OCI-LY1 (cell line): ENCODE measurements around the gene TNFRSF21.
"Not testable (repeated sequence)": the region's sequence is repeated elsewhere in the genome, so short reads cannot be mapped to it uniquely, and the experiment has no call there.

Source experiments
- H2AFZ ChIP-seq: fragments of 200-600 bp; sonication (generic), shearing (Covaris generic); 2 replicates; pipeline ENCODE4 v1.6.0; 2014; ENCODE audit warnings: antibody characterized with exemption, mild to moderate bottlenecking, low read length
- H3F3A ChIP-seq: fragments of 200-600 bp; sonication (generic), shearing (Covaris generic); 2 replicates; pipeline ENCODE4 v1.6.0; 2014; ENCODE audit warnings: mild to moderate bottlenecking, antibody characterized with exemption, low read length, moderate library complexity; ENCODE audit not compliant: insufficient read depth
- H3K27ac ChIP-seq: fragments of 200-600 bp; sonication (generic); 2 replicates; pipeline ENCODE4 v1.5.1; 2014; ENCODE audit warnings: low read length, mixed run types, mild to moderate bottlenecking, low read depth; ENCODE audit not compliant: poor library complexity, severe bottlenecking
- H3K27me3 ChIP-seq: fragments of 200-600 bp; sonication (generic); 2 replicates; pipeline ENCODE4 v1.6.0; 2014; ENCODE audit warnings: antibody characterized with exemption, mild to moderate bottlenecking, low read length, moderate library complexity; ENCODE audit not compliant: insufficient read depth
- H3K36me3 ChIP-seq: fragments of 200-600 bp; sonication (generic); 2 replicates; pipeline ENCODE4 v1.6.1; 2014; ENCODE audit warnings: mild to moderate bottlenecking, antibody characterized with exemption, low read length, moderate library complexity, mixed read lengths; ENCODE audit not compliant: insufficient read depth
- H3K4me1 ChIP-seq: fragments of 200-600 bp; sonication (generic); 2 replicates; pipeline ENCODE4 v1.5.1; 2014; ENCODE audit warnings: mild to moderate bottlenecking, low read length, moderate library complexity; ENCODE audit not compliant: insufficient read depth, severe bottlenecking
- H3K4me2 ChIP-seq: fragments of 200-600 bp; sonication (generic), shearing (Covaris generic); 2 replicates; pipeline ENCODE4 v1.6.1; 2014; ENCODE audit warnings: low read length
- H3K4me3 ChIP-seq: fragments of 200-600 bp; sonication (generic); 2 replicates; pipeline ENCODE4 v1.5.1; 2014; ENCODE audit warnings: low read length, low read depth, mild to moderate bottlenecking, mixed read lengths; ENCODE audit not compliant: poor library complexity, severe bottlenecking
- H3K79me2 ChIP-seq: fragments of 200-600 bp; shearing (Covaris generic); 2 replicates; pipeline ENCODE4 v1.6.1; 2016; ENCODE audit warnings: mixed run types, low read length, mixed read lengths; ENCODE audit not compliant: insufficient read depth
- H3K9ac ChIP-seq: fragments of 200-600 bp; sonication (generic), shearing (Covaris generic); 2 replicates; pipeline ENCODE4 v1.6.1; 2014; ENCODE audit warnings: mild to moderate bottlenecking, low read length, mixed read lengths
- H3K9me2 ChIP-seq: fragments of 200-600 bp; sonication (generic), shearing (Covaris generic); 2 replicates; pipeline ENCODE4 v1.6.1; 2014; ENCODE audit warnings: low read depth, mild to moderate bottlenecking, low read length, mixed read lengths
- H3K9me3 ChIP-seq: fragments of 200-600 bp; shearing (Covaris generic); 2 replicates; pipeline ENCODE4 v1.6.1; 2014; ENCODE audit warnings: low read length, mixed read lengths
- H4K20me1 ChIP-seq: fragments of 200-600 bp; sonication (generic), shearing (Covaris generic); 2 replicates; pipeline ENCODE4 v1.6.0; 2016; ENCODE audit warnings: mild to moderate bottlenecking, low read length; ENCODE audit not compliant: insufficient read depth
- CTCF ChIP-seq: fragments of 200-600 bp; sonication (generic), shearing (Covaris generic); IDR thresholded peaks from 2 replicates; pipeline ENCODE4 v1.5.1; 2017; ENCODE audit warnings: mild to moderate bottlenecking, antibody characterized with exemption, low read length, moderate library complexity, mixed read lengths
- EZH2 ChIP-seq: fragments of 200-600 bp; sonication (generic), shearing (Covaris generic); IDR thresholded peaks from 2 replicates; pipeline ENCODE4 v1.8.0; 2017; ENCODE audit warnings: borderline replicate concordance, mixed run types, mild to moderate bottlenecking, antibody characterized with exemption, low read length, moderate library complexity, mixed read lengths

TNFRSF21 gene

GRCh38 chr6:47319867-47320266 is 10.2 kb upstream of the TNFRSF21 start:
- H3K27me3 ChIP-seq, result peaks cover 4% of the 10 kb centered on the region; the same call in 1 of the 2 replicates
- H4K20me1 ChIP-seq, result no peaks in the 10 kb centered on the region
- no peak overlapping the region for H3K4me3 ChIP-seq
- no peaks in the 10 kb centered on the region for H3K9me2 ChIP-seq
- no peaks in the 10 kb centered on the region for H3K79me2 ChIP-seq
- no peaks in the 10 kb centered on the region for H3K36me3 ChIP-seq
- H3K9me3 ChIP-seq, result no peaks in the 10 kb centered on the region
- H3K27ac ChIP-seq, result no peak overlapping the region
- no peak overlapping the region for H3K4me2 ChIP-seq
- no peaks in the 10 kb centered on the region for H3K4me1 ChIP-seq
- no peak overlapping the region for H3K9ac ChIP-seq
- no peaks in the 10 kb centered on the region for H3F3A ChIP-seq
- no peak overlapping the region for H2AFZ ChIP-seq
- TF ChIP-seq EZH2, result no peak
- TF ChIP-seq CTCF, result no peak

- no peaks in the 10 kb centered on the region for H3K4me1 ChIP-seq
- H4K20me1 ChIP-seq, result no peaks in the 10 kb centered on the region
- no peaks in the 10 kb centered on the region for H3K79me2 ChIP-seq
- H3K27me3 ChIP-seq, result peaks cover 4% of the 10 kb centered on the region; the same call in 1 of the 2 replicates
- H3K9ac ChIP-seq, result no peak overlapping the region
- H2AFZ ChIP-seq, result no peak overlapping the region
- no peaks in the 10 kb centered on the region for H3F3A ChIP-seq
- no peak for TF ChIP-seq CTCF
- no peak for TF ChIP-seq EZH2
- no peaks in the 10 kb centered on the region for H3K9me2 ChIP-seq
- H3K27ac ChIP-seq, result no peak overlapping the region
- no peak overlapping the region for H3K4me3 ChIP-seq
- no peak overlapping the region for H3K4me2 ChIP-seq
- H3K36me3 ChIP-seq, result no peaks in the 10 kb centered on the region
- H3K9me3 ChIP-seq, result no peaks in the 10 kb centered on the region
Observed at GRCh38 chr6:47319382-47319781, 9.7 kb upstream of the TNFRSF21 start.

- Histone ChIP-seq H3K9me3 (no peaks in the 10 kb centered on the region), H3K4me2 (no peak overlapping the region), H2AFZ (no peak overlapping the region), H3F3A (no peaks in the 10 kb centered on the region), H3K36me3 (no peaks in the 10 kb centered on the region), H3K27me3 (peaks cover 3% of the 10 kb centered on the region; the same call in 1 of the 2 replicates), H3K4me3 (no peak overlapping the region), H3K9me2 (no peaks in the 10 kb centered on the region), H3K79me2 (no peaks in the 10 kb centered on the region), H3K27ac (no peak overlapping the region), H3K9ac (no peak overlapping the region), H4K20me1 (no peaks in the 10 kb centered on the region), H3K4me1 (no peaks in the 10 kb centered on the region)
- TF ChIP-seq CTCF, result no peak
- TF ChIP-seq EZH2, result no peak
Observed at GRCh38 chr6:47318236-47318989, 8.7 kb upstream of the TNFRSF21 start.

- H3K27ac ChIP-seq, result not testable (repeated sequence)
Observed at GRCh38 chr6:47315181-47315580, 5.5 kb upstream of the TNFRSF21 start.

More at GRCh38 chr6:47315181-47315580, 5.5 kb upstream of the TNFRSF21 start:
- H3K4me2 ChIP-seq, H3K9ac ChIP-seq, H3K79me2 ChIP-seq, H3K36me3 ChIP-seq, H3K4me3 ChIP-seq, H3K4me1 ChIP-seq, H3K27me3 ChIP-seq, H3F3A ChIP-seq, H4K20me1 ChIP-seq, H3K9me2 ChIP-seq, H2AFZ ChIP-seq, H3K9me3 ChIP-seq: not testable (repeated sequence)
